SK-N-MC (cell line): ENCODE data around the gene MANF.

Experiments
- EZH2 ChIP-seq: fragments of 200-600 bp; sonication (generic); IDR thresholded peaks from one replicate; pipeline ENCODE4 v1.6.1; 2017; ENCODE audit warnings: antibody characterized with exemption
- FOXP2 ChIP-seq: optimal IDR thresholded peaks from 2 replicates; pipeline ENCODE3; 2011; ENCODE audit warnings: mild to moderate bottlenecking, moderate library complexity; ENCODE audit not compliant: insufficient read depth; ENCODE audit errors: extremely low read length, control extremely low read depth
- POLR2AphosphoS5 ChIP-seq: IDR thresholded peaks from 2 replicates; pipeline ENCODE4 v1.6.1; 2012; ENCODE audit warnings: mild to moderate bottlenecking, low read depth, low read length, borderline replicate concordance

GRCh38 chr3:51362476-51362875 is 22.6 kb upstream of the MANF start:
- TF ChIP-seq POLR2AphosphoS5: no peak
- no peak for TF ChIP-seq EZH2
- TF ChIP-seq FOXP2: no peak
